ENCODE results near the gene SLC24A3.

SLC24A3 gene

DNA sequence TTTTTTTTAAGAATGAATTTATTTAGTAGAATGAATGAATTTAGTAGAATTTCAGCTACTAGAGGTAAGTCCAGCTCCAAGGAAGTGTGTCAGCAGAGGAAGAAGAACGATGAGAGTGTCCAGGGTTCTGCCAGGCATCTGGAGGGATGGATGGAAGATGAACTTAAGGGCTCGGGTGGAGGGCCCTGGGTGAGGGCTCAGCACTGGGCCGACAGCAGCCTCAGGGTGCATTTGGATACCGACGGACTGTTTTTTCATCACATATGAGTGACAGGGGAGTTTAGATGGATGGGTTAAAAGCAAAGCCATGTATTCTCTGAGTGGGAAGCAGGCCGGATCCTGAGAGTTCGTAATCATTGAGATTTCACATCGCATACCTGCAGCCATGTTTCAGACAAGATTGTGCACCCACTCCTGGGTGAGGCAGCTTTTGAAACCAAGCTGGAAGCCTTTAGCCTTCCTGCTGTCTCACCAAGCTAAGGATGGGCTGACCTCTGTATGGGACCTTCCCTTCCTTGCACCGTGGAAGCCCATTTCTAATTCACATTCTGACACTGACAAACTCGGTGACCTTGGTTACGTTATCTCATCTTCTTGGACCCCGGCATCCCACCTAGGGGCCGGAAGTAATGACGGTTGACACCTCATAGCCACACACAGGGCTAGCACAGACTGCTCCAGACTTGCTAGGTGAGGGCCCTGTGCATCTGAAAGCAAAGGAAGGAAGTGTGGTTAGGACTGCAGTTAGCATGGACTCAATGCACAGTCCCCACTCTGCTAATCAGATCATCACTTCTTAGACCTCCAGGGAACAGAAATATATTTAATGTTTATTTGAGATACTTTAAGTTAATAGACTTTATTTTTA, 228.5 kb downstream of the SLC24A3 start:
- no peak for ATAC-seq
- TF ChIP-seq ZNF8 (CRISPR knock-in tag; IDR thresholded peaks at IDR 0.05) (no peak), ZNF70 (CRISPR knock-in tag; IDR thresholded peaks at IDR 0.05) (no peak), ISL1 (CRISPR knock-in tag; IDR thresholded peaks at IDR 0.05) (no peak), RARB (CRISPR knock-in tag; IDR thresholded peaks at IDR 0.05) (no peak), ESRRG (CRISPR knock-in tag; IDR thresholded peaks at IDR 0.05) (no peak), TOX (CRISPR knock-in tag; IDR thresholded peaks at IDR 0.05; ENCODE audit: borderline replicate concordance) (no peak), TCF4 (CRISPR knock-in tag; IDR thresholded peaks at IDR 0.05; ENCODE audit: borderline replicate concordance) (no peak), ZFP3 (CRISPR knock-in tag; IDR thresholded peaks at IDR 0.05) (no peak), CSDC2 (CRISPR knock-in tag; IDR thresholded peaks at IDR 0.05) (no peak), SNAI2 (CRISPR knock-in tag; IDR thresholded peaks at IDR 0.05) (no peak), GLIS3 (CRISPR knock-in tag; IDR thresholded peaks at IDR 0.05) (no peak), ZNF565 (CRISPR knock-in tag; conservative IDR thresholded peaks at IDR 0.05; ENCODE audit: low read depth) (no peak), PPARA (CRISPR knock-in tag; IDR thresholded peaks at IDR 0.05; ENCODE audit: borderline replicate concordance) (no peak)
- TF ChIP-seq, protein P1, sequence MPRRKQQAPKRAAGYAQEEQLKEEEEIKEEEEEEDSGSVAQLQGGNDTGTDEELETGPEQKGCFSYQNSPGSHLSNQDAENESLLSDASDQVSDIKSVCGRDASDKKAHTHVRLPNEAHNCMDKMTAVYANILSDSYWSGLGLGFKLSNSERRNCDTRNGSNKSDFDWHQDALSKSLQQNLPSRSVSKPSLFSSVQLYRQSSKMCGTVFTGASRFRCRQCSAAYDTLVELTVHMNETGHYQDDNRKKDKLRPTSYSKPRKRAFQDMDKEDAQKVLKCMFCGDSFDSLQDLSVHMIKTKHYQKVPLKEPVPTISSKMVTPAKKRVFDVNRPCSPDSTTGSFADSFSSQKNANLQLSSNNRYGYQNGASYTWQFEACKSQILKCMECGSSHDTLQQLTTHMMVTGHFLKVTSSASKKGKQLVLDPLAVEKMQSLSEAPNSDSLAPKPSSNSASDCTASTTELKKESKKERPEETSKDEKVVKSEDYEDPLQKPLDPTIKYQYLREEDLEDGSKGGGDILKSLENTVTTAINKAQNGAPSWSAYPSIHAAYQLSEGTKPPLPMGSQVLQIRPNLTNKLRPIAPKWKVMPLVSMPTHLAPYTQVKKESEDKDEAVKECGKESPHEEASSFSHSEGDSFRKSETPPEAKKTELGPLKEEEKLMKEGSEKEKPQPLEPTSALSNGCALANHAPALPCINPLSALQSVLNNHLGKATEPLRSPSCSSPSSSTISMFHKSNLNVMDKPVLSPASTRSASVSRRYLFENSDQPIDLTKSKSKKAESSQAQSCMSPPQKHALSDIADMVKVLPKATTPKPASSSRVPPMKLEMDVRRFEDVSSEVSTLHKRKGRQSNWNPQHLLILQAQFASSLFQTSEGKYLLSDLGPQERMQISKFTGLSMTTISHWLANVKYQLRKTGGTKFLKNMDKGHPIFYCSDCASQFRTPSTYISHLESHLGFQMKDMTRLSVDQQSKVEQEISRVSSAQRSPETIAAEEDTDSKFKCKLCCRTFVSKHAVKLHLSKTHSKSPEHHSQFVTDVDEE (CRISPR knock-in tag; IDR thresholded peaks at IDR 0.05) = no peak
- TF ChIP-seq, protein P2, sequence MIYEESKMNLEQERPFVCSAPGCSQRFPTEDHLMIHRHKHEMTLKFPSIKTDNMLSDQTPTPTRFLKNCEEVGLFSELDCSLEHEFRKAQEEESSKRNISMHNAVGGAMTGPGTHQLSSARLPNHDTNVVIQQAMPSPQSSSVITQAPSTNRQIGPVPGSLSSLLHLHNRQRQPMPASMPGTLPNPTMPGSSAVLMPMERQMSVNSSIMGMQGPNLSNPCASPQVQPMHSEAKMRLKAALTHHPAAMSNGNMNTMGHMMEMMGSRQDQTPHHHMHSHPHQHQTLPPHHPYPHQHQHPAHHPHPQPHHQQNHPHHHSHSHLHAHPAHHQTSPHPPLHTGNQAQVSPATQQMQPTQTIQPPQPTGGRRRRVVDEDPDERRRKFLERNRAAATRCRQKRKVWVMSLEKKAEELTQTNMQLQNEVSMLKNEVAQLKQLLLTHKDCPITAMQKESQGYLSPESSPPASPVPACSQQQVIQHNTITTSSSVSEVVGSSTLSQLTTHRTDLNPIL (CRISPR knock-in tag; IDR thresholded peaks at IDR 0.05; ENCODE audit: low read depth) = no peak
- TF ChIP-seq, protein P3, sequence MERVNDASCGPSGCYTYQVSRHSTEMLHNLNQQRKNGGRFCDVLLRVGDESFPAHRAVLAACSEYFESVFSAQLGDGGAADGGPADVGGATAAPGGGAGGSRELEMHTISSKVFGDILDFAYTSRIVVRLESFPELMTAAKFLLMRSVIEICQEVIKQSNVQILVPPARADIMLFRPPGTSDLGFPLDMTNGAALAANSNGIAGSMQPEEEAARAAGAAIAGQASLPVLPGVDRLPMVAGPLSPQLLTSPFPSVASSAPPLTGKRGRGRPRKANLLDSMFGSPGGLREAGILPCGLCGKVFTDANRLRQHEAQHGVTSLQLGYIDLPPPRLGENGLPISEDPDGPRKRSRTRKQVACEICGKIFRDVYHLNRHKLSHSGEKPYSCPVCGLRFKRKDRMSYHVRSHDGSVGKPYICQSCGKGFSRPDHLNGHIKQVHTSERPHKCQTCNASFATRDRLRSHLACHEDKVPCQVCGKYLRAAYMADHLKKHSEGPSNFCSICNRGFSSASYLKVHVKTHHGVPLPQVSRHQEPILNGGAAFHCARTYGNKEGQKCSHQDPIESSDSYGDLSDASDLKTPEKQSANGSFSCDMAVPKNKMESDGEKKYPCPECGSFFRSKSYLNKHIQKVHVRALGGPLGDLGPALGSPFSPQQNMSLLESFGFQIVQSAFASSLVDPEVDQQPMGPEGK (CRISPR knock-in tag; IDR thresholded peaks at IDR 0.05; ENCODE audit: borderline replicate concordance) = no peak
- TF ChIP-seq, protein P4, sequence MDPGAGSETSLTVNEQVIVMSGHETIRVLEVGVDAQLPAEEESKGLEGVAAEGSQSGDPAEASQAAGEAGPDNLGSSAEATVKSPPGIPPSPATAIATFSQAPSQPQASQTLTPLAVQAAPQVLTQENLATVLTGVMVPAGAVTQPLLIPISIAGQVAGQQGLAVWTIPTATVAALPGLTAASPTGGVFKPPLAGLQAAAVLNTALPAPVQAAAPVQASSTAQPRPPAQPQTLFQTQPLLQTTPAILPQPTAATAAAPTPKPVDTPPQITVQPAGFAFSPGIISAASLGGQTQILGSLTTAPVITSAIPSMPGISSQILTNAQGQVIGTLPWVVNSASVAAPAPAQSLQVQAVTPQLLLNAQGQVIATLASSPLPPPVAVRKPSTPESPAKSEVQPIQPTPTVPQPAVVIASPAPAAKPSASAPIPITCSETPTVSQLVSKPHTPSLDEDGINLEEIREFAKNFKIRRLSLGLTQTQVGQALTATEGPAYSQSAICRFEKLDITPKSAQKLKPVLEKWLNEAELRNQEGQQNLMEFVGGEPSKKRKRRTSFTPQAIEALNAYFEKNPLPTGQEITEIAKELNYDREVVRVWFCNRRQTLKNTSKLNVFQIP (CRISPR knock-in tag; IDR thresholded peaks at IDR 0.05; ENCODE audit: borderline replicate concordance, low read depth) = no peak
- TF ChIP-seq, protein P5, sequence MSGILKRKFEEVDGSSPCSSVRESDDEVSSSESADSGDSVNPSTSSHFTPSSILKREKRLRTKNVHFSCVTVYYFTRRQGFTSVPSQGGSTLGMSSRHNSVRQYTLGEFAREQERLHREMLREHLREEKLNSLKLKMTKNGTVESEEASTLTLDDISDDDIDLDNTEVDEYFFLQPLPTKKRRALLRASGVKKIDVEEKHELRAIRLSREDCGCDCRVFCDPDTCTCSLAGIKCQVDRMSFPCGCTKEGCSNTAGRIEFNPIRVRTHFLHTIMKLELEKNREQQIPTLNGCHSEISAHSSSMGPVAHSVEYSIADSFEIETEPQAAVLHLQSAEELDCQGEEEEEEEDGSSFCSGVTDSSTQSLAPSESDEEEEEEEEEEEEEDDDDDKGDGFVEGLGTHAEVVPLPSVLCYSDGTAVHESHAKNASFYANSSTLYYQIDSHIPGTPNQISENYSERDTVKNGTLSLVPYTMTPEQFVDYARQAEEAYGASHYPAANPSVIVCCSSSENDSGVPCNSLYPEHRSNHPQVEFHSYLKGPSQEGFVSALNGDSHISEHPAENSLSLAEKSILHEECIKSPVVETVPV (CRISPR knock-in tag; IDR thresholded peaks at IDR 0.05) = no peak

DNA sequence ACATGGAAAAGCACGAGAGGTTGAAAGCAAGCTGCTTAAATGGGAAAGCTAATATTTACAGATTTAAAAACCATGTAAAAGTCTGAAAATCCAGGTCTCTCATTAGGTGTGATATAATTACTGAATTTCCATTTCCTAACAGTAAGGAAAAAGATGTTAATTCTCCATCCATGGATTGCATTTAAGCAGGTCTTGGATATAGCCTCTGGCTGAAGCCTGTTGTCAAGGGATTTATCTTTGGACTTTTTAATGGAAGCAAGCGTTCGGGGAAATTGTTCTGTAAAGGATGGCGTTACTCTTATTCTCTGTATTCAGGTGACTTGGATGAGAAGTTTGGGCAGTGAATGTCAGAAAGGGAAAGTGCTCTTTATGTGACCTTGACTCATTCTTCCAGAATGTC, 233.8 kb downstream of the SLC24A3 start:
- ATAC-seq = no peak
- no peak for TF ChIP-seq GLIS3 (CRISPR knock-in tag; IDR thresholded peaks at IDR 0.05)
- no peak for TF ChIP-seq ARNTL (CRISPR knock-in tag; IDR thresholded peaks at IDR 0.05; ENCODE audit: borderline replicate concordance, low read depth)
- TF ChIP-seq ISL1 (CRISPR knock-in tag; IDR thresholded peaks at IDR 0.05) = no peak
- TF ChIP-seq, protein P4 (CRISPR knock-in tag; IDR thresholded peaks at IDR 0.05; ENCODE audit: borderline replicate concordance, low read depth) = no peak
- TF ChIP-seq, protein P5 (CRISPR knock-in tag; IDR thresholded peaks at IDR 0.05) = no peak
- no peak for TF ChIP-seq ZNF70 (CRISPR knock-in tag; IDR thresholded peaks at IDR 0.05)
- no peak for TF ChIP-seq CSDC2 (CRISPR knock-in tag; IDR thresholded peaks at IDR 0.05)
- no peak for TF ChIP-seq ZNF565 (CRISPR knock-in tag; conservative IDR thresholded peaks at IDR 0.05; ENCODE audit: low read depth)
- TF ChIP-seq, protein P2 (CRISPR knock-in tag; IDR thresholded peaks at IDR 0.05; ENCODE audit: low read depth) = no peak
- TF ChIP-seq ZNF8 (CRISPR knock-in tag; IDR thresholded peaks at IDR 0.05) = no peak
- TF ChIP-seq ZC3H10 (CRISPR knock-in tag; IDR thresholded peaks at IDR 0.05) = no peak
- TF ChIP-seq ZFP30 (CRISPR knock-in tag; IDR thresholded peaks at IDR 0.05) = no peak
- no peak for TF ChIP-seq BACH2 (CRISPR knock-in tag; IDR thresholded peaks at IDR 0.05; ENCODE audit: borderline replicate concordance)
- no peak for TF ChIP-seq PPARA (CRISPR knock-in tag; IDR thresholded peaks at IDR 0.05; ENCODE audit: borderline replicate concordance)
